GM12878 (cell line): ENCODE results near the gene FAM170B. TPM values are rescaled to one million over a fixed set of nuclear protein-coding genes. Genes with fewer than 3 reads are reported as not detected.

Experiments used
- ATAC-seq: fragments of 200-7000 bp; cut with Tn5 transposase; 3 replicates; pipeline ENCODE4 v1.9.1; 2020; ENCODE audit warnings: mild to moderate bottlenecking, moderate library complexity
- BruUV-seq: library from RNA; stranded (reverse); fragments of 400-500 nt; replicated peaks from 2 replicates; lab custom pipeline; 2021; lab: Mats Ljungman, UMichigan
- CTCF ChIA-PET: fragments of 300-600 bp; sonication (Branson Sonifier 250); formaldehyde crosslinking; extraction: SDS; loops from one replicate; lab custom pipeline; 2021; ENCODE audit warnings: inconsistent platforms; lab: Yijun Ruan, JAX
- POLR2A ChIA-PET: fragments of 350-600 bp; formaldehyde crosslinking; extraction: SDS; loops from one replicate; lab custom pipeline; 2021; ENCODE audit warnings: inconsistent platforms; lab: Charles Lee
- RAD21 ChIA-PET: fragments of 300-600 bp; sonication (Branson Sonifier 250); formaldehyde crosslinking; loops from one replicate; lab custom pipeline; 2023; ENCODE audit warnings: antibody characterized with exemption; ENCODE audit not compliant: unreplicated experiment; lab: Charles Lee
- SMC1A ChIA-PET: fragments of 300-600 bp; sonication (Branson Sonifier 250); formaldehyde crosslinking; loops from one replicate; lab custom pipeline; 2023; ENCODE audit not compliant: unreplicated experiment, uncharacterized antibody; lab: Charles Lee
- DNase-seq: peaks from one replicate; pipeline ENCODE4 v3.0.0-alpha.2; 2011; ENCODE audit warnings: low read depth, low spot score
- FAIRE-seq: peaks from 3 replicates; lab custom pipeline; 2011; peaks lifted over from hg19 to GRCh38; lab: Jason Lieb, UNC
- H2AFZ ChIP-seq: 2 replicates; pipeline ENCODE4 v1.6.0; 2011; ENCODE audit warnings: low read depth, low read length, control low read depth; ENCODE audit not compliant: control insufficient read depth
- H3K27ac ChIP-seq: 2 replicates; pipeline ENCODE4 v1.5.1; 2011; ENCODE audit warnings: control low read depth; ENCODE audit not compliant: control insufficient read depth, insufficient read depth
- H3K27me3 ChIP-seq, 2 experiments: replicated peaks in 1 of 2; 2 replicates each; pipeline versions ENCODE4 v1.6.0 to v1.6.1; 2011; ENCODE audit warnings: low read length in 1 of 2; ENCODE audit not compliant: control insufficient read depth in 2 of 2, insufficient read depth in 2 of 2
- H3K36me3 ChIP-seq, 2 experiments: 2 replicates each; pipeline ENCODE4 v1.5.1; 2011; ENCODE audit warnings: low read length in 1 of 2; ENCODE audit not compliant: control insufficient read depth in 2 of 2, insufficient read depth in 2 of 2
- H3K4me1 ChIP-seq: 2 replicates; pipeline ENCODE4 v1.6.1; 2011; ENCODE audit warnings: mild to moderate bottlenecking, low read length, moderate library complexity, mixed read lengths; ENCODE audit not compliant: control insufficient read depth, insufficient read depth
- H3K4me2 ChIP-seq: 2 replicates; pipeline ENCODE4 v1.6.0; 2011; ENCODE audit warnings: control low read depth; ENCODE audit not compliant: control insufficient read depth, insufficient read depth
- H3K4me3 ChIP-seq: fragments of 200-600 bp; sonication (generic); 2 replicates; pipeline ENCODE4 v1.5.1; 2016
- H3K79me2 ChIP-seq: 2 replicates; pipeline ENCODE4 v1.6.0; 2011; ENCODE audit warnings: low read length; ENCODE audit not compliant: control insufficient read depth, insufficient read depth
- H3K9ac ChIP-seq: 2 replicates; pipeline ENCODE4 v1.8.0; 2011; ENCODE audit warnings: low read length, control low read depth, mixed read lengths; ENCODE audit not compliant: control insufficient read depth, insufficient read depth
- H3K9me3 ChIP-seq: replicated peaks from 3 replicates; pipeline ENCODE4 v1.5.1; 2011; ENCODE audit warnings: mild to moderate bottlenecking, low read length; ENCODE audit not compliant: control insufficient read depth, insufficient read depth
- H4K20me1 ChIP-seq: 2 replicates; pipeline ENCODE4 v1.6.0; 2011; ENCODE audit not compliant: control insufficient read depth, insufficient read depth
- BHLHE40 ChIP-seq, 2 experiments: fragments of 450-650 bp in 1 of 2; IDR thresholded peaks; 2 replicates each; pipeline ENCODE4 v1.6.1; 2011 to 2017; ENCODE audit warnings: low read depth in 2 of 2, borderline replicate concordance in 1 of 2, improper control_type of control experiment in 1 of 2, low read length in 1 of 2, mild to moderate bottlenecking in 1 of 2
- EGR1 ChIP-seq, 2 experiments: IDR thresholded peaks; 1 replicate in 1 of 2; 2 replicates in 1 of 2; pipeline ENCODE4 v1.6.1; 2011 to 2012; ENCODE audit warnings: low read depth in 2 of 2, low read length in 2 of 2, borderline replicate concordance in 1 of 2, mild to moderate bottlenecking in 1 of 2, moderate library complexity in 1 of 2
- GATAD2B ChIP-seq: fragments of 450-650 bp; conservative IDR thresholded peaks from 2 replicates; pipeline ENCODE4 v1.6.1; 2017; ENCODE audit warnings: low read depth, mild to moderate bottlenecking, moderate library complexity
- SIN3A ChIP-seq: IDR thresholded peaks from 2 replicates; pipeline ENCODE4 v1.6.1; 2012; ENCODE audit warnings: low read depth, low read length, improper control_type of control experiment
- SPI1 ChIP-seq: IDR thresholded peaks from 2 replicates; pipeline ENCODE4 v1.6.1; 2011; ENCODE audit warnings: low read depth, mild to moderate bottlenecking, low read length, moderate library complexity, borderline replicate concordance; ENCODE audit not compliant: insufficient read depth
- SUPT20H ChIP-seq: IDR thresholded peaks from 2 replicates; pipeline ENCODE4 v1.6.1; 2011; ENCODE audit warnings: low read depth, mild to moderate bottlenecking, low read length, moderate library complexity, borderline replicate concordance; ENCODE audit not compliant: control insufficient read depth
- WGBS: methylation state at CpG from one replicate; pipeline ENCODE4 v1.1.6; 2016; ENCODE audit warnings: low lambda C conversion rate; ENCODE audit not compliant: insufficient replicate concordance, insufficient coverage; ENCODE audit errors: missing lambda C conversion rate; 5-methylcytosine and 5-hydroxymethylcytosine counted together
- in situ Hi-C: fragments of 300-500 bp; cut with MboI; formaldehyde crosslinking; loops from 9 replicates; pipeline ENCODE4 v1.14.3; 2018; ENCODE audit warnings: mixed read lengths
- intact Hi-C: fragments of 100-400 bp; cut with micrococcal nuclease; formaldehyde crosslinking; loops from one replicate; pipeline ENCODE4 v1.14.2; 2022; ENCODE audit not compliant: unreplicated experiment
- polyA plus RNA-seq, 11 experiments: library from polyadenylated mRNA; depleted of rRNA in 4 of 11; unstranded in 6 of 11; stranded (reverse) in 5 of 11; fragments of >200 nt; fragmentation: Nextera tagmentation in 4 of 11; fragmentation: Illumina TruSeq in 1 of 11; extraction: Ambion mirVana in 4 of 11; extraction: Trizol in 1 of 11; gene quantifications; 1 replicate in 1 of 11; 2 replicates in 10 of 11; pipeline versions ENCODE4 v1.2.1 to v1.2.3, GENCODE V29; 2011 to 2016; ENCODE audit warnings: inconsistent platforms in 2 of 11, missing spikeins in 2 of 11, low read depth in 1 of 11
- total RNA-seq, 4 experiments: library from RNA; depleted of rRNA in 3 of 4; stranded (reverse); fragments of >200 nt in 3 of 4; fragmentation: Illumina TruSeq in 1 of 4; extraction: Trizol in 1 of 4; gene quantifications; 2 replicates each; pipeline versions ENCODE4 v1.2.1 to v1.2.3, GENCODE V29; 2013 to 2021
- TF ChIP-seq, protein P1 (sequence below): IDR thresholded peaks from 2 replicates; pipeline ENCODE4 v1.6.1; 2012; ENCODE audit warnings: low read length, inconsistent platforms
- TF ChIP-seq, protein P2 (sequence below): fragments of 450-650 bp; IDR thresholded peaks from 2 replicates; pipeline ENCODE4 v1.6.1; 2017; ENCODE audit warnings: mild to moderate bottlenecking, moderate library complexity

The FAM170B gene
- total and polyA plus RNA-seq, 10 of the 15 experiments (the other 5 are each of a cell fraction or from before 2014, with no cell fraction given), result not detected

DNA sequence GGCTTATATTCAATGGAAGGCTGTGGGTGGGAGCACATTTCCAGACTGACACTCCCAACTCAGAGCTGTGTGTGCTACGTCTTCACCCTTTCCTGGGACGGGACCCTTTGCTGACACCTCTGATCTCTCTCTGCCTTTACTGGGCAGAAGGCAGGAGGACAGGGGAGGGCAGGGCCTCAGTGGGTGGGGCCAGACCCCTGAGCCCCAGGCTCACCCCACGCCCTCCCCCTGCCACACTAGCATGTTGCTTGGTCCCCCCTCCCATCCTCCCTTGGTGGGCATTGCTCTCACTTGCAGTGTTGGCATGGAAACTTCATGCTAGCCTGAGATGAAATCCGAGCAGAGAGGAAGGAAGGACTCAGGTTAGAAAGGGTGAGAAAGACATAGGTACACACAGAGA is 36.0 kb upstream of the FAM170B start:
- no TSS peak for BruUV-seq
- DNase-seq, result no peak
- no peak overlapping the region for H3K9ac ChIP-seq
- in situ Hi-C loops (loop anchor here (10.0 kb wide), 1 partner anchor 505 kb away; no protein-coding TSS in a partner anchor), intact Hi-C loops (loop anchor here (10.0 kb wide), 1 partner anchor 345 kb away; no protein-coding TSS in a partner anchor)
- H3K9me3 ChIP-seq, result no peaks in the 10 kb centered on the region
- no peaks in the 10 kb centered on the region for H3K27me3 ChIP-seq
- no peaks in the 10 kb centered on the region for H3K79me2 ChIP-seq
- H4K20me1 ChIP-seq, result no peaks in the 10 kb centered on the region
- H3K36me3 ChIP-seq, result peaks cover 0 to 3% of the 10 kb centered on the region in 2 experiments; a peak in 1 of 4 replicates
- 82% methylated on average over 3 of the region's 4 CpGs for WGBS
- H3K4me2 ChIP-seq, result no peak overlapping the region
- ChIA-PET RAD21 (no interaction called here), POLR2A (no interaction called here), SMC1A (interaction anchor here (1.0 kb wide), 1 partner anchor 9 kb away, joined by 3 read pairs; no protein-coding TSS in a partner anchor)
- peaks cover 13% of the 10 kb centered on the region for H3K4me1 ChIP-seq
- no peak for ATAC-seq
- no peak for FAIRE-seq
- TF ChIP-seq EGR1 (IDR thresholded peaks at IDR 0.05; ENCODE audit: borderline replicate concordance in 1 of 2, low read depth in 2 of 2, low read length in 2 of 2) (no peak), SIN3A (no peak), SUPT20H (no peak), SPI1 (no peak), GATAD2B (no peak), BHLHE40 (IDR thresholded peaks at IDR 0.05; ENCODE audit: borderline replicate concordance in 1 of 2, low read depth in 2 of 2, low read length in 1 of 2) (no peak)
- TF ChIP-seq, protein P1, sequence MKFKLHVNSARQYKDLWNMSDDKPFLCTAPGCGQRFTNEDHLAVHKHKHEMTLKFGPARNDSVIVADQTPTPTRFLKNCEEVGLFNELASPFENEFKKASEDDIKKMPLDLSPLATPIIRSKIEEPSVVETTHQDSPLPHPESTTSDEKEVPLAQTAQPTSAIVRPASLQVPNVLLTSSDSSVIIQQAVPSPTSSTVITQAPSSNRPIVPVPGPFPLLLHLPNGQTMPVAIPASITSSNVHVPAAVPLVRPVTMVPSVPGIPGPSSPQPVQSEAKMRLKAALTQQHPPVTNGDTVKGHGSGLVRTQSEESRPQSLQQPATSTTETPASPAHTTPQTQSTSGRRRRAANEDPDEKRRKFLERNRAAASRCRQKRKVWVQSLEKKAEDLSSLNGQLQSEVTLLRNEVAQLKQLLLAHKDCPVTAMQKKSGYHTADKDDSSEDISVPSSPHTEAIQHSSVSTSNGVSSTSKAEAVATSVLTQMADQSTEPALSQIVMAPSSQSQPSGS, result no peak
- TF ChIP-seq, protein P2, sequence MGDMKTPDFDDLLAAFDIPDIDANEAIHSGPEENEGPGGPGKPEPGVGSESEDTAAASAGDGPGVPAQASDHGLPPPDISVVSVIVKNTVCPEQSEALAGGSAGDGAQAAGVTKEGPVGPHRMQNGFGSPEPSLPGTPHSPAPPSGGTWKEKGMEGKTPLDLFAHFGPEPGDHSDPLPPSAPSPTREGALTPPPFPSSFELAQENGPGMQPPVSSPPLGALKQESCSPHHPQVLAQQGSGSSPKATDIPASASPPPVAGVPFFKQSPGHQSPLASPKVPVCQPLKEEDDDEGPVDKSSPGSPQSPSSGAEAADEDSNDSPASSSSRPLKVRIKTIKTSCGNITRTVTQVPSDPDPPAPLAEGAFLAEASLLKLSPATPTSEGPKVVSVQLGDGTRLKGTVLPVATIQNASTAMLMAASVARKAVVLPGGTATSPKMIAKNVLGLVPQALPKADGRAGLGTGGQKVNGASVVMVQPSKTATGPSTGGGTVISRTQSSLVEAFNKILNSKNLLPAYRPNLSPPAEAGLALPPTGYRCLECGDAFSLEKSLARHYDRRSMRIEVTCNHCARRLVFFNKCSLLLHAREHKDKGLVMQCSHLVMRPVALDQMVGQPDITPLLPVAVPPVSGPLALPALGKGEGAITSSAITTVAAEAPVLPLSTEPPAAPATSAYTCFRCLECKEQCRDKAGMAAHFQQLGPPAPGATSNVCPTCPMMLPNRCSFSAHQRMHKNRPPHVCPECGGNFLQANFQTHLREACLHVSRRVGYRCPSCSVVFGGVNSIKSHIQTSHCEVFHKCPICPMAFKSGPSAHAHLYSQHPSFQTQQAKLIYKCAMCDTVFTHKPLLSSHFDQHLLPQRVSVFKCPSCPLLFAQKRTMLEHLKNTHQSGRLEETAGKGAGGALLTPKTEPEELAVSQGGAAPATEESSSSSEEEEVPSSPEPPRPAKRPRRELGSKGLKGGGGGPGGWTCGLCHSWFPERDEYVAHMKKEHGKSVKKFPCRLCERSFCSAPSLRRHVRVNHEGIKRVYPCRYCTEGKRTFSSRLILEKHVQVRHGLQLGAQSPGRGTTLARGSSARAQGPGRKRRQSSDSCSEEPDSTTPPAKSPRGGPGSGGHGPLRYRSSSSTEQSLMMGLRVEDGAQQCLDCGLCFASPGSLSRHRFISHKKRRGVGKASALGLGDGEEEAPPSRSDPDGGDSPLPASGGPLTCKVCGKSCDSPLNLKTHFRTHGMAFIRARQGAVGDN, result no peak
- TF ChIP-seq, all 136 proteins: peak for 0
- CTCF ChIA-PET, result interaction anchor here (0.8 to 3.7 kb wide), 2 partner anchors 37 to 100 kb away, joined by 3 to 9 read pairs; no protein-coding TSS in a partner anchor
- Histone ChIP-seq H3K4me3 (no peak overlapping the region), H2AFZ (no peak overlapping the region), H3K27ac (no peak overlapping the region)
